ENCODE measurements around the gene PTPRD.

- TF ChIP-seq RFX5 (IDR thresholded peaks at IDR 0.05; ENCODE audit: low read depth, low read length): no peak
- TF ChIP-seq, protein P1, sequence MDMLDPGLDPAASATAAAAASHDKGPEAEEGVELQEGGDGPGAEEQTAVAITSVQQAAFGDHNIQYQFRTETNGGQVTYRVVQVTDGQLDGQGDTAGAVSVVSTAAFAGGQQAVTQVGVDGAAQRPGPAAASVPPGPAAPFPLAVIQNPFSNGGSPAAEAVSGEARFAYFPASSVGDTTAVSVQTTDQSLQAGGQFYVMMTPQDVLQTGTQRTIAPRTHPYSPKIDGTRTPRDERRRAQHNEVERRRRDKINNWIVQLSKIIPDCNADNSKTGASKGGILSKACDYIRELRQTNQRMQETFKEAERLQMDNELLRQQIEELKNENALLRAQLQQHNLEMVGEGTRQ (IDR thresholded peaks at IDR 0.05; ENCODE audit: low read depth, low read length): no peak
- no peak for TF ChIP-seq CTCF (conservative IDR thresholded peaks at IDR 0.05; ENCODE audit: low read depth, low read length)
- no peak for TF ChIP-seq POLR2A (IDR thresholded peaks at IDR 0.05; ENCODE audit: low read depth, low read length)
- no peak for TF ChIP-seq FOS (IDR thresholded peaks at IDR 0.05; ENCODE audit: low read depth, low read length)
- no peak for TF ChIP-seq RCOR1 (IDR thresholded peaks at IDR 0.05; ENCODE audit: insufficient replicate concordance, low read length)
- TF ChIP-seq MXI1 (IDR thresholded peaks at IDR 0.05; ENCODE audit: borderline replicate concordance, low read depth, low read length): no peak
- no peak for TF ChIP-seq RAD21 (IDR thresholded peaks at IDR 0.05; ENCODE audit: low read length)
- TF ChIP-seq, protein P2, sequence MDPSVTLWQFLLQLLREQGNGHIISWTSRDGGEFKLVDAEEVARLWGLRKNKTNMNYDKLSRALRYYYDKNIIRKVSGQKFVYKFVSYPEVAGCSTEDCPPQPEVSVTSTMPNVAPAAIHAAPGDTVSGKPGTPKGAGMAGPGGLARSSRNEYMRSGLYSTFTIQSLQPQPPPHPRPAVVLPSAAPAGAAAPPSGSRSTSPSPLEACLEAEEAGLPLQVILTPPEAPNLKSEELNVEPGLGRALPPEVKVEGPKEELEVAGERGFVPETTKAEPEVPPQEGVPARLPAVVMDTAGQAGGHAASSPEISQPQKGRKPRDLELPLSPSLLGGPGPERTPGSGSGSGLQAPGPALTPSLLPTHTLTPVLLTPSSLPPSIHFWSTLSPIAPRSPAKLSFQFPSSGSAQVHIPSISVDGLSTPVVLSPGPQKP (IDR thresholded peaks at IDR 0.05; ENCODE audit: borderline replicate concordance, low read depth, low read length): no peak
- TF ChIP-seq BHLHE40 (IDR thresholded peaks at IDR 0.05; ENCODE audit: low read depth, low read length): no peak
- no peak for TF ChIP-seq SMC3 (IDR thresholded peaks at IDR 0.05; ENCODE audit: low read depth, low read length)
- no peak for TF ChIP-seq CEBPB (IDR thresholded peaks at IDR 0.05; ENCODE audit: low read depth, low read length)
- TF ChIP-seq NFE2L2 (IDR thresholded peaks at IDR 0.05; ENCODE audit: low read depth, low read length): no peak
- TF ChIP-seq CHD1 (IDR thresholded peaks at IDR 0.05; ENCODE audit: low read depth, low read length): no peak
Measured at GRCh38 chr9:9904041-9904440, 708.8 kb downstream of the PTPRD start.
